Naive B cell (primary cell): ENCODE measurements around the gene NANS. TPM values are rescaled to one million over a fixed set of nuclear protein-coding genes. Genes with fewer than 3 reads are reported as not detected.
"Not testable (repeated sequence)": the region's sequence is repeated elsewhere in the genome, so short reads cannot be mapped to it uniquely, and the experiment has no call there.

Source experiments
- ATAC-seq, 2 donors: fragments of 150-1000 bp; cut with Tn5 transposase; 2 replicates each; pipeline ENCODE4 v1.10.0; 2021; ENCODE audit warnings: low read depth in 2 of 2, mild to moderate bottlenecking in 2 of 2, moderate library complexity in 2 of 2
- DNase-seq: peaks from one replicate; pipeline ENCODE4 v3.0.0; 2022
- H3K27ac Mint-ChIP-seq, 6 donors: one replicate each; pipeline ENCODE4 v1.8.0; 2020 to 2022; ENCODE audit warnings: mild to moderate bottlenecking in 6 of 6, mixed read lengths in 6 of 6, moderate library complexity in 5 of 6, inconsistent platforms in 2 of 6
- H3K27me3 Mint-ChIP-seq, 3 donors: one replicate each; pipeline ENCODE4 v1.8.0; 2021 to 2022; ENCODE audit warnings: mixed read lengths in 3 of 3, mild to moderate bottlenecking in 1 of 3
- H3K36me3 Mint-ChIP-seq, 2 donors: one replicate each; pipeline ENCODE4 v1.8.0; 2020 to 2022; ENCODE audit warnings: mixed read lengths in 2 of 2, inconsistent platforms in 1 of 2, mild to moderate bottlenecking in 1 of 2
- H3K4me1 Mint-ChIP-seq, 3 donors: one replicate each; pipeline ENCODE4 v1.8.0; 2020 to 2022; ENCODE audit warnings: mixed read lengths in 3 of 3, inconsistent platforms in 1 of 3, mild to moderate bottlenecking in 1 of 3, moderate library complexity in 1 of 3
- H3K4me3 Mint-ChIP-seq, 8 donors: one replicate each; pipeline ENCODE4 v1.8.0; 2020 to 2022; ENCODE audit warnings: mild to moderate bottlenecking in 8 of 8, mixed read lengths in 8 of 8, moderate library complexity in 8 of 8, inconsistent platforms in 2 of 8
- H3K9me3 Mint-ChIP-seq, 7 donors: one replicate each; pipeline ENCODE4 v1.8.0; 2020 to 2022; ENCODE audit warnings: mixed read lengths in 7 of 7, mild to moderate bottlenecking in 5 of 7, inconsistent platforms in 2 of 7, moderate library complexity in 1 of 7
- polyA plus RNA-seq, 6 donors: library from polyadenylated mRNA; unstranded; fragments of 300-500 nt; fragmentation: Illumina TruSeq; gene quantifications; one replicate each; pipeline ENCODE4 v1.2.3, GENCODE V29; 2021; ENCODE audit warnings: low read depth in 6 of 6

The NANS gene
- polyA plus RNA-seq, 6 donors from 2014 or later, result 18.8 to 41.2 (median 29.5) TPM

DNA sequence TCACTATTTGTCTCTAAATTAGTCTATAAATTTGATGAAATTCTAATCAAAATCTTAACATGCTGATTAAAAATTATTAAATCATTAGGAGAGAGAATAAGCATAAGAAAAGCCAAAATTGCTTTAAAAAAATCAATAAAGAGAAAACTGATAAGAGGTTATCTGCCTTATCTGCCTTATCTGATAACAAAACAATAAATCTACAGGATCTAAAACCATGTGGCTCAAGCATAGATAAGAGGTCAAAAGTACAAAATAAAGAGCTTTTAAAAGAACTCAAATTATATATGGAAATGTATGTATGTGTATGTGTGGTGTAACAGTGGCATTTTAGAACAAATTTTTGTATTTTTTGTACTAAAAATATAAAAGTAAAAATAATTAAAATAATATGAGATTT lies 43.9 kb downstream of the NANS start:
- DNase-seq, result no peak
- peaks cover 35 to 84% (median 48%) of the 10 kb centered on the region in 3 donors for H3K4me1 Mint-ChIP-seq
- H3K9me3 Mint-ChIP-seq, result peaks cover 0 to 1% (median 0%) of the 10 kb centered on the region in 7 donors
- peak overlapping the region in 4 of 6 donors; percentile 35 to 92 (median 73) for H3K27ac Mint-ChIP-seq
- H3K36me3 Mint-ChIP-seq, result peaks cover 11 to 21% of the 10 kb centered on the region in 2 donors
- H3K27me3 Mint-ChIP-seq, result no peaks in the 10 kb centered on the region
- H3K4me3 Mint-ChIP-seq, result peak overlapping the region in 2 of 8 donors; percentile 37 to 57
- ATAC-seq, result no peak

- H3K9me3 Mint-ChIP-seq, result peaks cover 0 to 1% (median 0%) of the 10 kb centered on the region in 7 donors
- H3K27me3 Mint-ChIP-seq, result no peaks in the 10 kb centered on the region
- ATAC-seq, result no peak
- DNase-seq, result no peak
- peak overlapping the region; percentile 63 to 100 (median 94) for H3K27ac Mint-ChIP-seq
- peak overlapping the region; percentile 49 to 80 (median 70) for H3K4me3 Mint-ChIP-seq
- peaks cover 39 to 92% (median 55%) of the 10 kb centered on the region in 3 donors for H3K4me1 Mint-ChIP-seq
- H3K36me3 Mint-ChIP-seq, result peaks cover 11 to 21% of the 10 kb centered on the region in 2 donors
Observed at GRCh38 chr9:98101416-98101815, 44.9 kb downstream of the NANS start.

- peak; percentile 96 to 99 for ATAC-seq
- Mint-ChIP-seq H3K27ac (peak overlapping the region; percentile 63 to 100 (median 94)), H3K27me3 (no peaks in the 10 kb centered on the region), H3K36me3 (peaks cover 7 to 17% of the 10 kb centered on the region in 2 donors), H3K4me1 (peaks cover 42 to 93% (median 55%) of the 10 kb centered on the region in 3 donors), H3K9me3 (peaks cover 0 to 1% (median 0%) of the 10 kb centered on the region in 7 donors), H3K4me3 (peak overlapping the region; percentile 49 to 86 (median 73))
- DNase-seq, result peak; percentile 88
Observed at GRCh38 chr9:98101868-98102273, 45.3 kb downstream of the NANS start.

DNA sequence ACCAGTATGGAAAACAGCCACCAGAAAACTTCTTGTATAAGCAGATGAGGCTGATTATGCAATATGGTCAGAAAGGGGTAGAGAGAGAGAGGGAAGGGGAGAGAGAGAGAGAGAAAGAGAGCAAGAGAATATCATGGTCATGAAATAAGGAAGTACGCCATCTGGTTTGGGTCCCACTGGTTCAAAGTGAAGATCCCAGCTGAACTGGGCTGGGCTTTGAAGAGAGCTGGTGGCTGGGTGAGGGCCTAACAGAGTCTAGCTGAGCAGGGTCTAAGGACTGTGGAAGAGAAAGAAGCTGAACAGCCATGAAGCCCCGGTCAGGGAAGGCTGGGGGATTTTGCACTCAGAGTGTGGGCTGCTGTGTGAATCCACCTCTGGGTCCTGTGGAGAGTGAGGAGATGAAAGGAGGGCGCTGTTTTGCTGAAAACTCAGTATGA lies 47.9 kb downstream of the NANS start:
- Mint-ChIP-seq H3K27ac (peak overlapping the region; percentile 84 to 100 (median 97)), H3K9me3 (peaks cover 0 to 1% (median 0%) of the 10 kb centered on the region in 7 donors), H3K27me3 (no peaks in the 10 kb centered on the region), H3K36me3 (peaks cover 0 to 9% of the 10 kb centered on the region in 2 donors), H3K4me3 (peak overlapping the region; percentile 10 to 86 (median 72)), H3K4me1 (peaks cover 52 to 95% (median 65%) of the 10 kb centered on the region in 3 donors)
- ATAC-seq (no peak), DNase-seq (peak; percentile 55)

DNA sequence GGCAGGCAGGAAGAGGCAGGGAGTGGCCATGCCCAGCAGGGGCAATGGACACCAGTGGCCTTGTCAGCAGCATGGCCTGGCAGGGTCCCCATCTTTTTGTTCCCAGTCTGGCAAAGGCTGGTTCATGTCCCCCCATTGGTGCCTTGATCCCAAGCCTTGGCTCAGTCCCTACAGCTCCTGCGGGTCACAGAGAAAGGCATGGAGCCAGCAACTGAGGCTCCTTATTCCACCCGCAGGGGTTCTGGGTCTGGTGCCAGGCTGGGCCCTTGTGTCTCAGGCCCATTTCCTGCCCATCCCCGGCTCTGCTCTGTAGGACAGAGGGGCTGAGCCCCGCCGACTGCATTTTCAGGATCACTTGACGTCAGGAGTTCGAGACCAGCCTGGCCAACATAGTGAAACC lies 48.5 kb downstream of the NANS start:
- peaks cover 50 to 95% (median 65%) of the 10 kb centered on the region in 3 donors for H3K4me1 Mint-ChIP-seq
- peak overlapping the region in 2 of 8 donors; percentile 3 to 25 for H3K4me3 Mint-ChIP-seq
- ATAC-seq (no peak), DNase-seq (no peak)
- H3K9me3 Mint-ChIP-seq, result peaks cover 0 to 1% (median 0%) of the 10 kb centered on the region in 7 donors
- H3K27me3 Mint-ChIP-seq, result no peaks in the 10 kb centered on the region
- peak overlapping the region; percentile 84 to 100 (median 97) for H3K27ac Mint-ChIP-seq
- peaks cover 0 to 9% of the 10 kb centered on the region in 2 donors for H3K36me3 Mint-ChIP-seq

DNA sequence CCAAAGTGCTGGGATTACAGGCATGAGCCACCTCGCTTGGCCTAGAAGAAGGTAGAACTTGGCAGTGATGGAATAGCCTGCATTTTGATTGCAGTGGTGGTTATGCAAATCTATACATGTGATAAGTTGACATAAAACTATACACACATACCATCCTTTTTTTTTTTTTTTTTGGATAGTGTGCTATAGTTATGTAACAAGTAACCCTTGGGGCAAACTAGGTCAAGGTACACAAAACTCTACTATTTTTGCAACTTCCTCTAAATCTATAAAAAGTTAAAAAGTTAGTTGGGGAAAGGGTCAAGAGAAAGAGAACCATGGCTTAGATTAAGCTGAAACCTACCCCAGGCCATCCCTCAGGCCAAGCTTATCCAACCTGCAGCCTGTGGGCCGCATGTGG lies 51.4 kb downstream of the NANS start:
- ATAC-seq (peak; percentile 52 to 55), DNase-seq (peak; percentile 65)
- Mint-ChIP-seq H3K9me3 (peaks cover 0 to 1% (median 0%) of the 10 kb centered on the region in 7 donors), H3K27me3 (no peaks in the 10 kb centered on the region), H3K27ac (peak overlapping the region; percentile 89 to 100 (median 100)), H3K4me1 (peaks cover 45 to 84% (median 54%) of the 10 kb centered on the region in 3 donors), H3K4me3 (peak overlapping the region; percentile 36 to 89 (median 66)), H3K36me3 (peaks cover 0 to 9% of the 10 kb centered on the region in 2 donors)

- DNase-seq, result peak; percentile 81
- peak; percentile 77 to 80 for ATAC-seq
- peak overlapping the region; percentile 89 to 100 (median 100) for H3K27ac Mint-ChIP-seq
- no peaks in the 10 kb centered on the region for H3K27me3 Mint-ChIP-seq
- peaks cover 0 to 9% of the 10 kb centered on the region in 2 donors for H3K36me3 Mint-ChIP-seq
- H3K4me3 Mint-ChIP-seq, result peak overlapping the region; percentile 36 to 89 (median 66)
- peaks cover 0 to 1% (median 0%) of the 10 kb centered on the region in 7 donors for H3K9me3 Mint-ChIP-seq
- peaks cover 45 to 78% (median 54%) of the 10 kb centered on the region in 3 donors for H3K4me1 Mint-ChIP-seq
Observed at GRCh38 chr9:98108531-98109031, 52.0 kb downstream of the NANS start.

GRCh38 chr9:98109052-98109451 lies 52.5 kb downstream of the NANS start:
- Mint-ChIP-seq H3K9me3 (peaks cover 0 to 1% (median 0%) of the 10 kb centered on the region in 7 donors), H3K27ac (peak overlapping the region; percentile 89 to 100 (median 100)), H3K27me3 (no peaks in the 10 kb centered on the region), H3K4me1 (peaks cover 41 to 73% (median 49%) of the 10 kb centered on the region in 3 donors), H3K36me3 (peaks cover 0 to 8% of the 10 kb centered on the region in 2 donors), H3K4me3 (peak overlapping the region; percentile 36 to 89 (median 66))
- ATAC-seq, result peak in 1 of 2 donors; percentile 1
- DNase-seq, result no peak

- Mint-ChIP-seq H3K4me1 (peaks cover 36 to 51% (median 45%) of the 10 kb centered on the region in 3 donors), H3K4me3 (peak overlapping the region in 3 of 8 donors; percentile 35 to 85 (median 71)), H3K27ac (peak overlapping the region in 3 of 6 donors; percentile 2 to 86 (median 59))
- H3K36me3 Mint-ChIP-seq, H3K27me3 Mint-ChIP-seq, DNase-seq, H3K9me3 Mint-ChIP-seq, ATAC-seq: not testable (repeated sequence)
Observed at GRCh38 chr9:98117097-98117496, 60.6 kb downstream of the NANS start.

GRCh38 chr9:98117984-98118639 lies 61.6 kb downstream of the NANS start:
- Mint-ChIP-seq H3K4me1 (peaks cover 35 to 48% (median 47%) of the 10 kb centered on the region in 3 donors), H3K4me3 (peak overlapping the region; percentile 85 to 98 (median 90)), H3K36me3 (no peaks in the 10 kb centered on the region), H3K27ac (peak overlapping the region; percentile 52 to 95 (median 92)), H3K27me3 (no peaks in the 10 kb centered on the region), H3K9me3 (no peaks in the 10 kb centered on the region)
- ATAC-seq (peak; percentile 67 to 69), DNase-seq (no peak)

DNA sequence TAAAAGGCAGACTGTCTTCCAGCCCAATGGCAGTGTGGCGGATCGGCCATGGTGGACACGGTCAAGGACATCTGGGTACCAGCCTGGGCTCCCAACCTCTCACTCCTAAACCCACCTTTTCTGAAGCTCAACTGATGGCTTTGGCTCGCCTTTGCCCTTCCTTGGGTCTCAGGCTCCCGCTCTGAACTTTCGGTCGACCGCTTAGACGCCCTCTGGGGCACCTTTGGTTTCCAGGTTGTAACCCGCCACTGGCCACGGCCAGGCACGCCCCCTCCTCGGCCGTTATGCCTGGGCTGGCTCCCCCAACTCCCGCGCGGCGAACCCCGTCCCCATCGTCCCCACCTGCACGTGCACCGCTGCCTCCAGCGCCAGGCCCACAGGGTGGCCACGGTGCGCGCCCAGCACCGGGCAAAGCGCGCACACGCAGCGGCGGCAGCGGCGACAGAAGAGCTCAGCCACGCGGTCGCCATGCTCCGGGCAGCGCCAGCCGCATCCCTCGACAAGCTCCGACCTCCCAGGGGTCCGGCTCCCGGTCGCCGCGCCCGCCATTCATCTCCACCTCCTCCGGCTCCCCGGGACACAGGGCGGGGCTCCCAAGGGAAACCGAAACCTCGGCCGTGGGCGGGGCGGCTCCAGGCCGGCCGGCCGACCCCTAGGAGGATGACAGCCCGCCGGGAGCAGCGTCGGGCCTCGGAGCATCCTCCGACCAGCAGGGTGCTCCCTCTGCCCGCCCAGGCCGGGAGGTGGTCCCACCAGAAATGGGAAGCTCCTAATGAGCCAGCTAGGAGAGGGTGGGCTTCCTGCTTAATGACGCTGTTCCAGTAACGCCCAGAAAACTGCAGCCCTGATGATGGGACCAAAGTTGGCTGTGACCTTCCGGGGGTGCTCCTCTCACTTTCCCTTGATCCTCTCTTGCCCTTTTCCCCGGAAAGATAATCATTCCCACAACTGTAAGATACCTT lies 62.4 kb downstream of the NANS start, which contains the start of gene TRIM14:
TRIM14 (minus strand) TSS at position 583 of the 962 bp plus-strand sequence; CDS start at position 549, 34 bp downstream.
- Mint-ChIP-seq H3K36me3 (no peaks in the 10 kb centered on the region), H3K4me1 (peaks cover 35 to 48% (median 47%) of the 10 kb centered on the region in 3 donors), H3K9me3 (no peaks in the 10 kb centered on the region), H3K4me3 (peak within 1 kb of the TSS; percentile 85 to 98 (median 90)), H3K27me3 (no peaks in the 10 kb centered on the region), H3K27ac (peak within 1 kb of the TSS; percentile 52 to 96 (median 92))
- peak; percentile 69 to 71 for ATAC-seq
- peak; percentile 42 for DNase-seq

GRCh38 chr9:98120476-98120875 lies 63.9 kb downstream of the NANS start:
- Mint-ChIP-seq H3K27ac (peak overlapping the region in 4 of 6 donors; percentile 73 to 84 (median 77)), H3K27me3 (no peaks in the 10 kb centered on the region)

More at GRCh38 chr9:98120476-98120875, 63.9 kb downstream of the NANS start:
- Mint-ChIP-seq H3K4me1 (peaks cover 35 to 48% (median 47%) of the 10 kb centered on the region in 3 donors), H3K36me3 (no peaks in the 10 kb centered on the region), H3K9me3 (no peaks in the 10 kb centered on the region), H3K4me3 (peak overlapping the region; percentile 83 to 98 (median 88))
- ATAC-seq (no peak), DNase-seq (no peak)
